ENCODE data around the gene PTPRK.

PTPRK gene

GRCh38 chr6:128062882-128063603 is 457.4 kb downstream of the PTPRK start:
- no peak for TF ChIP-seq SPI1 (IDR thresholded peaks at IDR 0.05; ENCODE audit: low read depth, low read length)
- no peak for TF ChIP-seq PAX5 (IDR thresholded peaks at IDR 0.05; ENCODE audit: insufficient read depth, low read length, severe bottlenecking)
- no peak for TF ChIP-seq POU2F2 (IDR thresholded peaks at IDR 0.05; ENCODE audit: low read depth, low read length)
- TF ChIP-seq POLR2A (IDR thresholded peaks at IDR 0.05; ENCODE audit: low read depth, low read length): no peak
- TF ChIP-seq TAF1 (IDR thresholded peaks at IDR 0.05; ENCODE audit: low read depth, low read length): no peak
- no peak for TF ChIP-seq POLR2AphosphoS5 (IDR thresholded peaks at IDR 0.05; ENCODE audit: low read depth, low read length)
- FAIRE-seq (no peak), DNase-seq (ENCODE audit: insufficient read length, low spot score) (no peak)

- FAIRE-seq (no peak), DNase-seq (ENCODE audit: insufficient read length, low spot score) (no peak)
- TF ChIP-seq TAF1 (IDR thresholded peaks at IDR 0.05; ENCODE audit: low read depth, low read length) (no peak), POU2F2 (IDR thresholded peaks at IDR 0.05; ENCODE audit: low read depth, low read length) (no peak), SPI1 (IDR thresholded peaks at IDR 0.05; ENCODE audit: low read depth, low read length) (no peak)
Measured at GRCh38 chr6:128057946-128058345, 462.5 kb downstream of the PTPRK start.

- FAIRE-seq: no peak
- no peak for DNase-seq (ENCODE audit: insufficient read length, low spot score)
- TF ChIP-seq POLR2AphosphoS5 (IDR thresholded peaks at IDR 0.05; ENCODE audit: low read depth, low read length) (no peak), TAF1 (IDR thresholded peaks at IDR 0.05; ENCODE audit: low read depth, low read length) (no peak), POU2F2 (IDR thresholded peaks at IDR 0.05; ENCODE audit: low read depth, low read length) (no peak), SPI1 (IDR thresholded peaks at IDR 0.05; ENCODE audit: low read depth, low read length) (no peak), PAX5 (IDR thresholded peaks at IDR 0.05; ENCODE audit: insufficient read depth, low read length, severe bottlenecking) (no peak), POLR2A (IDR thresholded peaks at IDR 0.05; ENCODE audit: low read depth, low read length) (no peak)
Measured at GRCh38 chr6:128057541-128057940, 462.9 kb downstream of the PTPRK start.

GRCh38 chr6:128053109-128053508 is 467.3 kb downstream of the PTPRK start:
- FAIRE-seq: no peak
- DNase-seq (ENCODE audit: insufficient read length, low spot score): no peak
- TF ChIP-seq SPI1 (IDR thresholded peaks at IDR 0.05; ENCODE audit: low read depth, low read length): no peak
- TF ChIP-seq PAX5 (IDR thresholded peaks at IDR 0.05; ENCODE audit: insufficient read depth, low read length, severe bottlenecking): no peak

GRCh38 chr6:128047989-128048388 is 472.4 kb downstream of the PTPRK start:
- TF ChIP-seq POLR2A (IDR thresholded peaks at IDR 0.05; ENCODE audit: low read depth, low read length): no peak
- TF ChIP-seq PAX5 (IDR thresholded peaks at IDR 0.05; ENCODE audit: insufficient read depth, low read length, severe bottlenecking): no peak
- TF ChIP-seq TAF1 (IDR thresholded peaks at IDR 0.05; ENCODE audit: low read depth, low read length): no peak
- no peak for TF ChIP-seq SPI1 (IDR thresholded peaks at IDR 0.05; ENCODE audit: low read depth, low read length)
- no peak for TF ChIP-seq POLR2AphosphoS5 (IDR thresholded peaks at IDR 0.05; ENCODE audit: low read depth, low read length)
- TF ChIP-seq POU2F2 (IDR thresholded peaks at IDR 0.05; ENCODE audit: low read depth, low read length): no peak
- FAIRE-seq (no peak), DNase-seq (ENCODE audit: insufficient read length, low spot score) (no peak)

GRCh38 chr6:128046033-128046432 is 474.4 kb downstream of the PTPRK start:
- DNase-seq (ENCODE audit: insufficient read length, low spot score) (no peak), FAIRE-seq (no peak)
- TF ChIP-seq POLR2A (IDR thresholded peaks at IDR 0.05; ENCODE audit: low read depth, low read length): no peak
- TF ChIP-seq POU2F2 (IDR thresholded peaks at IDR 0.05; ENCODE audit: low read depth, low read length): no peak
- no peak for TF ChIP-seq POLR2AphosphoS5 (IDR thresholded peaks at IDR 0.05; ENCODE audit: low read depth, low read length)
- no peak for TF ChIP-seq PAX5 (IDR thresholded peaks at IDR 0.05; ENCODE audit: insufficient read depth, low read length, severe bottlenecking)
- TF ChIP-seq SPI1 (IDR thresholded peaks at IDR 0.05; ENCODE audit: low read depth, low read length): no peak
- TF ChIP-seq TAF1 (IDR thresholded peaks at IDR 0.05; ENCODE audit: low read depth, low read length): no peak

- no peak for DNase-seq (ENCODE audit: insufficient read length, low spot score)
- no peak for FAIRE-seq
- no peak for TF ChIP-seq POU2F2 (IDR thresholded peaks at IDR 0.05; ENCODE audit: low read depth, low read length)
- TF ChIP-seq TAF1 (IDR thresholded peaks at IDR 0.05; ENCODE audit: low read depth, low read length): no peak
- TF ChIP-seq PAX5 (IDR thresholded peaks at IDR 0.05; ENCODE audit: insufficient read depth, low read length, severe bottlenecking): no peak
- no peak for TF ChIP-seq POLR2AphosphoS5 (IDR thresholded peaks at IDR 0.05; ENCODE audit: low read depth, low read length)
- TF ChIP-seq SPI1 (IDR thresholded peaks at IDR 0.05; ENCODE audit: low read depth, low read length): no peak
- no peak for TF ChIP-seq POLR2A (IDR thresholded peaks at IDR 0.05; ENCODE audit: low read depth, low read length)
Measured at GRCh38 chr6:128039543-128039942, 480.9 kb downstream of the PTPRK start.

- FAIRE-seq: no peak
- TF ChIP-seq SPI1 (IDR thresholded peaks at IDR 0.05; ENCODE audit: low read depth, low read length) (no peak), PAX5 (IDR thresholded peaks at IDR 0.05; ENCODE audit: insufficient read depth, low read length, severe bottlenecking) (no peak), TAF1 (IDR thresholded peaks at IDR 0.05; ENCODE audit: low read depth, low read length) (no peak), POLR2A (IDR thresholded peaks at IDR 0.05; ENCODE audit: low read depth, low read length) (no peak), POU2F2 (IDR thresholded peaks at IDR 0.05; ENCODE audit: low read depth, low read length) (no peak), POLR2AphosphoS5 (IDR thresholded peaks at IDR 0.05; ENCODE audit: low read depth, low read length) (no peak)
- DNase-seq (ENCODE audit: insufficient read length, low spot score): no peak
Measured at GRCh38 chr6:128036808-128037570, 483.4 kb downstream of the PTPRK start.

GRCh38 chr6:128033156-128033555 is 487.2 kb downstream of the PTPRK start:
- DNase-seq (ENCODE audit: insufficient read length, low spot score) (no peak), FAIRE-seq (no peak)
- TF ChIP-seq SPI1 (IDR thresholded peaks at IDR 0.05; ENCODE audit: low read depth, low read length): no peak
- TF ChIP-seq POLR2A (IDR thresholded peaks at IDR 0.05; ENCODE audit: low read depth, low read length): no peak
- TF ChIP-seq POU2F2 (IDR thresholded peaks at IDR 0.05; ENCODE audit: low read depth, low read length): no peak
- TF ChIP-seq PAX5 (IDR thresholded peaks at IDR 0.05; ENCODE audit: insufficient read depth, low read length, severe bottlenecking): no peak
- TF ChIP-seq TAF1 (IDR thresholded peaks at IDR 0.05; ENCODE audit: low read depth, low read length): no peak
- TF ChIP-seq POLR2AphosphoS5 (IDR thresholded peaks at IDR 0.05; ENCODE audit: low read depth, low read length): no peak

Measured in GM12891 (cell line).